IMR-90 (cell line): ENCODE results near the gene MAGI3. TPM values are rescaled to one million over a fixed set of nuclear protein-coding genes. Genes with fewer than 3 reads are reported as not detected.

Experiments
- ATAC-seq: fragments of 200-7000 bp; cut with Tn5 transposase; 2 replicates; pipeline ENCODE4 v1.9.1; 2020; ENCODE audit warnings: low read depth, mild to moderate bottlenecking, moderate library complexity
- BruUV-seq: library from RNA; stranded (reverse); fragments of 400-500 nt; replicated peaks from 2 replicates; lab custom pipeline; 2021; lab: Mats Ljungman, UMichigan
- CTCF ChIA-PET: fragments of 300-600 bp; formaldehyde crosslinking; extraction: SDS; loops from one replicate; lab custom pipeline; 2021; ENCODE audit warnings: antibody characterized with exemption; lab: Yijun Ruan, JAX
- POLR2A ChIA-PET: fragments of 300-600 bp; sonication (Branson Sonifier 250); formaldehyde crosslinking; loops from one replicate; lab custom pipeline; 2022; ENCODE audit warnings: antibody characterized with exemption; ENCODE audit not compliant: unreplicated experiment; lab: Charles Lee
- DNase-seq: peaks from one replicate; pipeline ENCODE4 v3.0.0; 2013
- H2AFZ ChIP-seq: replicated peaks from 2 replicates; pipeline ENCODE3; 2013; ENCODE audit warnings: low read length, mild to moderate bottlenecking; ENCODE audit not compliant: poor library complexity
- H2AK5ac ChIP-seq: 2 replicates; pipeline ENCODE4 v1.6.1; 2013; ENCODE audit warnings: low read depth, low read length, inconsistent platforms
- H2AK9ac ChIP-seq: replicated peaks from 2 replicates; pipeline ENCODE3; 2013; ENCODE audit warnings: mild to moderate bottlenecking, low read depth, low read length, moderate library complexity; ENCODE audit not compliant: poor library complexity
- H2BK120ac ChIP-seq: 2 replicates; pipeline ENCODE4 v1.6.1; 2013; ENCODE audit warnings: low read depth, low read length, inconsistent platforms
- H2BK15ac ChIP-seq: 3 replicates; pipeline ENCODE4 v1.6.1; 2013; ENCODE audit warnings: low read depth, low read length, inconsistent platforms
- H2BK20ac ChIP-seq: 2 replicates; pipeline ENCODE4 v1.6.1; 2013; ENCODE audit warnings: low read depth, mild to moderate bottlenecking, inconsistent platforms, low read length, moderate library complexity
- H2BK5ac ChIP-seq: 2 replicates; pipeline ENCODE4 v1.6.1; 2013; ENCODE audit warnings: mild to moderate bottlenecking, low read depth, low read length, inconsistent platforms; ENCODE audit not compliant: poor library complexity, severe bottlenecking
- H3K14ac ChIP-seq: replicated peaks from 2 replicates; pipeline ENCODE4 v1.6.1; 2013; ENCODE audit warnings: low read depth, low read length, inconsistent platforms
- H3K18ac ChIP-seq: 2 replicates; pipeline ENCODE4 v1.6.1; 2013; ENCODE audit warnings: low read depth, low read length, control low read depth
- H3K23ac ChIP-seq: 2 replicates; pipeline ENCODE4 v1.6.1; 2013; ENCODE audit warnings: low read depth, low read length, inconsistent platforms
- H3K27ac ChIP-seq: 2 replicates; pipeline ENCODE4 v1.5.1; 2013; ENCODE audit warnings: mild to moderate bottlenecking, control low read depth, low read length; ENCODE audit not compliant: insufficient read depth
- H3K27me3 ChIP-seq: 2 replicates; pipeline ENCODE4 v1.6.1; 2013; ENCODE audit warnings: low read length; ENCODE audit not compliant: control insufficient read depth, insufficient read depth
- H3K36me3 ChIP-seq: 2 replicates; pipeline ENCODE4 v1.6.1; 2013; ENCODE audit warnings: low read length, mixed read lengths; ENCODE audit not compliant: control insufficient read depth, insufficient read depth
- H3K4ac ChIP-seq: 2 replicates; pipeline ENCODE4 v1.6.1; 2013; ENCODE audit warnings: low read depth, low read length, inconsistent platforms
- H3K4me1 ChIP-seq: 2 replicates; pipeline ENCODE4 v1.6.1; 2013; ENCODE audit warnings: low read length, mixed read lengths; ENCODE audit not compliant: control insufficient read depth, insufficient read depth
- H3K4me2 ChIP-seq: 2 replicates; pipeline ENCODE4 v1.6.1; 2013; ENCODE audit warnings: low read depth, mild to moderate bottlenecking, control low read depth, low read length, moderate library complexity
- H3K4me3 ChIP-seq: 2 replicates; pipeline ENCODE4 v1.5.1; 2013; ENCODE audit warnings: low read depth, mild to moderate bottlenecking, control low read depth, low read length, moderate library complexity; ENCODE audit not compliant: insufficient read depth
- H3K56ac ChIP-seq: 2 replicates; pipeline ENCODE4 v1.6.1; 2013; ENCODE audit warnings: low read length, inconsistent platforms; ENCODE audit not compliant: insufficient read depth; ENCODE audit errors: extremely low read depth
- H3K79me1 ChIP-seq, 2 experiments: 2 replicates each; pipeline ENCODE4 v1.6.1; 2013; ENCODE audit warnings: low read length in 2 of 2, inconsistent platforms in 1 of 2, low read depth in 1 of 2
- H3K9ac ChIP-seq: 2 replicates; pipeline ENCODE4 v1.6.1; 2013; ENCODE audit warnings: low read depth, low read length, control low read depth
- H3K9me1 ChIP-seq: 2 replicates; pipeline ENCODE4 v1.6.1; 2013; ENCODE audit warnings: low read length, inconsistent platforms; ENCODE audit not compliant: insufficient read depth
- H3K9me3 ChIP-seq: 2 replicates; pipeline ENCODE4 v1.6.1; 2013; ENCODE audit warnings: low read length; ENCODE audit not compliant: control insufficient read depth, insufficient read depth
- H4K20me1 ChIP-seq: 2 replicates; pipeline ENCODE4 v1.6.1; 2013; ENCODE audit warnings: low read length, inconsistent platforms; ENCODE audit not compliant: insufficient read depth
- H4K5ac ChIP-seq: 2 replicates; pipeline ENCODE4 v1.6.1; 2013; ENCODE audit warnings: mild to moderate bottlenecking, low read depth, low read length, control low read depth
- H4K8ac ChIP-seq, 2 experiments: 2 replicates each; pipeline ENCODE4 v1.6.1; 2013; ENCODE audit warnings: low read depth in 2 of 2, low read length in 2 of 2, control low read depth in 1 of 2, inconsistent platforms in 1 of 2
- H4K91ac ChIP-seq: 2 replicates; pipeline ENCODE4 v1.6.1; 2013; ENCODE audit warnings: low read depth, low read length, inconsistent platforms; ENCODE audit not compliant: insufficient read depth
- BHLHE40 ChIP-seq: fragments of 150-350 bp; IDR thresholded peaks from 2 replicates; pipeline ENCODE4 v1.6.1; 2016; ENCODE audit warnings: mild to moderate bottlenecking, low read depth, low read length
- RAD21 ChIP-seq: IDR thresholded peaks from 2 replicates; pipeline ENCODE4 v1.6.1; 2012; ENCODE audit warnings: low read length, improper control_type of control experiment
- SMC3 ChIP-seq: fragments of 150-350 bp; IDR thresholded peaks from 2 replicates; pipeline ENCODE4 v1.6.1; 2016; ENCODE audit warnings: low read depth, mild to moderate bottlenecking, antibody characterized with exemption, low read length, moderate library complexity
- WGBS, 2 experiments: methylation state at CpG; one replicate each; pipeline versions ENCODE4 v1.1.5 to v1.1.7; 2013; ENCODE audit warnings: missing lambda C conversion rate in 2 of 2; ENCODE audit not compliant: insufficient read length in 1 of 2; ENCODE audit errors: extremely low coverage in 2 of 2; 5-methylcytosine and 5-hydroxymethylcytosine counted together
- dilution Hi-C: fragments of 300-500 bp; cut with HindIII; formaldehyde crosslinking; loops from one replicate; pipeline ENCODE4 v1.14.3; 2018; ENCODE audit warnings: low sequenced_read_pairs; ENCODE audit not compliant: unreplicated experiment
- in situ Hi-C: fragments of 300-500 bp; cut with MboI; formaldehyde crosslinking; loops from 3 replicates; pipeline ENCODE4 v1.14.3; 2019; ENCODE audit warnings: low sequenced_read_pairs, inconsistent platforms, mixed read lengths
- intact Hi-C: fragments of 100-400 bp; cut with micrococcal nuclease; formaldehyde crosslinking; loops from 2 replicates; pipeline ENCODE4 v1.10.0; 2022
- polyA plus RNA-seq, 3 experiments: library from polyadenylated mRNA; depleted of rRNA; stranded (reverse); fragments of >200 nt; gene quantifications; 2 replicates each; pipeline ENCODE4 v1.2.3, GENCODE V29; 2012; ENCODE audit warnings: low replicate concordance in 1 of 3
- total RNA-seq: library from RNA; depleted of rRNA; stranded (reverse); fragments of >200 nt; gene quantifications from 2 replicates; pipeline ENCODE4 v1.2.3, GENCODE V29; 2012
- TF ChIP-seq, protein P1 (sequence below): fragments of 150-350 bp; IDR thresholded peaks from 2 replicates; pipeline ENCODE4 v1.6.1; 2017; ENCODE audit warnings: mild to moderate bottlenecking, antibody characterized with exemption, low read length, low read depth
- TF ChIP-seq, protein P2 (sequence below): conservative IDR thresholded peaks from 2 replicates; pipeline ENCODE4 v1.5.1; 2012; ENCODE audit warnings: mild to moderate bottlenecking, low read depth, low read length, improper control_type of control experiment

The MAGI3 gene
- total and polyA plus RNA-seq, 2 of the 4 experiments (the other 2 are of a cell fraction): 2.5 to 8.8 TPM

DNA sequence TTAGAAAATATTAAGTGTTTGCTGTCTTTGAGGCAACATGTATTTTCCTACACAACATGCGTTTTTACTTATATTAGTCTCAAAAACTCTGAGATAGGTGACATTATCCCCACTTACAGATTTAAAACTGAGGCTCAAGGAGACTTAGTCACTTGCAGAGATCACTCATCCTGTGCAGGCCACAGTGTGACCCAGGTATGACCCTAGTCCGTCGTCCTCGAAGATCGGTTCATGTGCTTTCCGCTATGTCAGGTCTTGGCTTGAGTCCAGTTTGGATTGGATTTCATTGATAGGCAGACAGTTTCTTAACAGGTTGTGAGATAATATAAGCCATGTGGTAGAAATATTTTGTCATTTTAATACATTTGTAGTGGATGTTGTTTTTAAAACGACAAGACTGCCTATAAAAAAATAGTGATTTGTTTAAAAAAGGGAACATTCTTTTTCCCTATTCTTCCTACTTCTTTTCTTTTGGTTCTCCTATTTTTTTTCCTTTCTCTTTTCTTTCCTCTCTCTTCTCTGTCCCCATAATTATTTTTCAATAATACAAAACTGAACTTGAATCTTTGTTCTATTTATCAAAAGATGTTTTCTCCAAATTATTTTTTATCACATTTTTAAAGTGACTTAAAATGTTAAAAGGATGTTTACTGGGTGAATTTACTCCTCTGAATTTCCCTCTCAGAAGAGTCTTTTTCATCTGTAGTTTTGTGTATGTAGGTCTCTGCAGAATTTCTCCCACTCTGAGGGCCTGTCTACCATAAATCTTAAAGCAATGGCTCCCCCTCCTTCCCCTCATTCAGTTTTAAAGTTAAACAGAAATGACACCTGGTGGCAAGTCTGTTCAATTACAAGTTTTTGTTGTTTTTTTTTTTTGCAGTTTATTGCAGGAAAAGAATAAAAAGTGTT lies 287.2 kb downstream of the MAGI3 start:
- Histone ChIP-seq H3K4ac (no peak overlapping the region), H2AK9ac (no peak overlapping the region), H4K91ac (no peak overlapping the region), H3K23ac (no peak overlapping the region), H2AFZ (no peak overlapping the region), H3K27ac (no peak overlapping the region), H3K56ac (no peak overlapping the region), H3K9me3 (no peaks in the 10 kb centered on the region), H3K79me1 (no peaks in the 10 kb centered on the region), H2BK20ac (no peak overlapping the region), H2BK120ac (no peak overlapping the region), H3K27me3 (no peaks in the 10 kb centered on the region), H3K14ac (no peak overlapping the region), H3K9ac (no peak overlapping the region), H3K4me3 (no peak overlapping the region), H2BK5ac (no peak overlapping the region), H3K18ac (no peak overlapping the region), H4K5ac (no peak overlapping the region), H3K4me2 (no peak overlapping the region), H2AK5ac (no peak overlapping the region), H3K4me1 (peaks cover 2% of the 10 kb centered on the region; the same call in 1 of the 2 replicates), H4K20me1 (no peaks in the 10 kb centered on the region), H4K8ac (no peak overlapping the region), H2BK15ac (no peak overlapping the region), H3K9me1 (peaks cover 2% of the 10 kb centered on the region; the same call in 1 of the 2 replicates), H3K36me3 (no peaks in the 10 kb centered on the region)
- TF ChIP-seq SMC3 (peak; percentile 84), BHLHE40 (no peak), RAD21 (peak; percentile 68)
- TF ChIP-seq, protein P1, sequence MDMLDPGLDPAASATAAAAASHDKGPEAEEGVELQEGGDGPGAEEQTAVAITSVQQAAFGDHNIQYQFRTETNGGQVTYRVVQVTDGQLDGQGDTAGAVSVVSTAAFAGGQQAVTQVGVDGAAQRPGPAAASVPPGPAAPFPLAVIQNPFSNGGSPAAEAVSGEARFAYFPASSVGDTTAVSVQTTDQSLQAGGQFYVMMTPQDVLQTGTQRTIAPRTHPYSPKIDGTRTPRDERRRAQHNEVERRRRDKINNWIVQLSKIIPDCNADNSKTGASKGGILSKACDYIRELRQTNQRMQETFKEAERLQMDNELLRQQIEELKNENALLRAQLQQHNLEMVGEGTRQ: no peak
- TF ChIP-seq, protein P2, sequence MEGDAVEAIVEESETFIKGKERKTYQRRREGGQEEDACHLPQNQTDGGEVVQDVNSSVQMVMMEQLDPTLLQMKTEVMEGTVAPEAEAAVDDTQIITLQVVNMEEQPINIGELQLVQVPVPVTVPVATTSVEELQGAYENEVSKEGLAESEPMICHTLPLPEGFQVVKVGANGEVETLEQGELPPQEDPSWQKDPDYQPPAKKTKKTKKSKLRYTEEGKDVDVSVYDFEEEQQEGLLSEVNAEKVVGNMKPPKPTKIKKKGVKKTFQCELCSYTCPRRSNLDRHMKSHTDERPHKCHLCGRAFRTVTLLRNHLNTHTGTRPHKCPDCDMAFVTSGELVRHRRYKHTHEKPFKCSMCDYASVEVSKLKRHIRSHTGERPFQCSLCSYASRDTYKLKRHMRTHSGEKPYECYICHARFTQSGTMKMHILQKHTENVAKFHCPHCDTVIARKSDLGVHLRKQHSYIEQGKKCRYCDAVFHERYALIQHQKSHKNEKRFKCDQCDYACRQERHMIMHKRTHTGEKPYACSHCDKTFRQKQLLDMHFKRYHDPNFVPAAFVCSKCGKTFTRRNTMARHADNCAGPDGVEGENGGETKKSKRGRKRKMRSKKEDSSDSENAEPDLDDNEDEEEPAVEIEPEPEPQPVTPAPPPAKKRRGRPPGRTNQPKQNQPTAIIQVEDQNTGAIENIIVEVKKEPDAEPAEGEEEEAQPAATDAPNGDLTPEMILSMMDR: peak; percentile 68
- CTCF ChIA-PET: interaction anchor here (0.5 to 1.2 kb wide), 7 partner anchors 10 to 962 kb away, joined by 3 to 5 read pairs (median 3); partner anchors contain the start of gene PPM1J
- POLR2A ChIA-PET: no interaction called here
- BruUV-seq: no TSS peak
- peak; percentile 63 for DNase-seq
- in situ Hi-C loops: loop anchor here (5.0 to 25.0 kb wide), 2 partner anchors 530 to 965 kb away; partner anchors contain the start of genes PPM1J and RHOC
- ATAC-seq: peak; percentile 50
- WGBS, 2 experiments: 40% methylated on average over 2 of the region's 7 CpGs; no CpG with 5 or more reads in 1 of the 2 experiments
- dilution Hi-C loops: no loop called here
- intact Hi-C loops: loop anchor here (1.0 to 10.0 kb wide), 7 partner anchors 223 to 960 kb away; partner anchors contain the start of genes LRIG2, MAGI3 and PPM1J
